Right renal cortex interstitium (tissue), 3 donors: ENCODE measurements around the gene THBS2. TPM values are rescaled to one million over a fixed set of nuclear protein-coding genes. Genes with fewer than 3 reads are reported as not detected.

Experiments
- DNase-seq, 3 donors: peaks; one replicate each; pipeline ENCODE4 v3.0.0-alpha.2; 2013; ENCODE audit warnings: low read depth in 3 of 3, low spot score in 2 of 3
- polyA plus RNA-seq, 3 donors: library from polyadenylated mRNA; unstranded; fragments of 120-200 nt; gene quantifications; one replicate each; pipeline ENCODE4 v1.2.1, GENCODE V29; 2013; ENCODE audit not compliant: insufficient read length in 3 of 3

The THBS2 gene
- polyA plus RNA-seq, 3 donors: 9.0 to 12.2 (median 11.9) TPM

- DNase-seq: no peak
Observed at GRCh38 chr6:169169375-169169774, 84.3 kb downstream of the THBS2 start.

GRCh38 chr6:169168706-169169105 lies 84.9 kb downstream of the THBS2 start:
- DNase-seq: no peak

GRCh38 chr6:169168302-169168630 lies 85.4 kb downstream of the THBS2 start:
- DNase-seq: no peak

- no peak for DNase-seq
Observed at GRCh38 chr6:169167581-169168301, 85.9 kb downstream of the THBS2 start.

- DNase-seq: no peak
Observed at GRCh38 chr6:169166896-169167580, 86.6 kb downstream of the THBS2 start.
